Endodermal cell (in vitro differentiated cells): ENCODE measurements around the gene FAM13A. TPM values are rescaled to one million over a fixed set of nuclear protein-coding genes. Genes with fewer than 3 reads are reported as not detected.

ENCODE experiments used
- DNase-seq: peaks from one replicate; pipeline ENCODE4 v3.0.0-alpha.2; 2017
- H3K27ac ChIP-seq: 2 replicates; pipeline ENCODE4 v1.5.1; 2013; ENCODE audit warnings: mild to moderate bottlenecking, low read depth, low read length, moderate library complexity
- H3K27me3 ChIP-seq: 2 replicates; pipeline ENCODE4 v1.6.1; 2013; ENCODE audit warnings: mild to moderate bottlenecking, low read length, moderate library complexity; ENCODE audit not compliant: insufficient read depth, control insufficient read depth, poor library complexity, severe bottlenecking
- H3K36me3 ChIP-seq: 2 replicates; pipeline ENCODE4 v1.7.0; 2013; ENCODE audit warnings: mild to moderate bottlenecking, low read length, moderate library complexity; ENCODE audit not compliant: control insufficient read depth, insufficient read depth
- H3K4me1 ChIP-seq: one replicate; pipeline ENCODE4 v1.7.0; 2013; ENCODE audit warnings: low read length; ENCODE audit not compliant: control insufficient read depth, insufficient read depth
- H3K4me3 ChIP-seq: 2 replicates; pipeline ENCODE4 v1.5.1; 2013; ENCODE audit warnings: mild to moderate bottlenecking, low read length, moderate library complexity
- H3K9ac ChIP-seq: 2 replicates; pipeline ENCODE4 v1.6.1; 2013; ENCODE audit warnings: mild to moderate bottlenecking, low read length, moderate library complexity; ENCODE audit not compliant: poor library complexity, severe bottlenecking; ENCODE audit errors: extremely low read depth
- H3K9me3 ChIP-seq: 2 replicates; pipeline ENCODE4 v1.6.1; 2013; ENCODE audit warnings: mild to moderate bottlenecking, low read length, moderate library complexity; ENCODE audit not compliant: control insufficient read depth
- H3K27ac Mint-ChIP-seq: 2 replicates; pipeline ENCODE4 v1.8.0; 2020; ENCODE audit warnings: mixed read lengths
- H3K27me3 Mint-ChIP-seq: 2 replicates; pipeline ENCODE4 v1.8.0; 2021; ENCODE audit warnings: mild to moderate bottlenecking, mixed read lengths; ENCODE audit not compliant: insufficient read depth
- H3K36me3 Mint-ChIP-seq: 2 replicates; pipeline ENCODE4 v1.8.0; 2020; ENCODE audit warnings: low read depth, mixed read lengths
- H3K4me1 Mint-ChIP-seq: 2 replicates; pipeline ENCODE4 v1.8.0; 2020; ENCODE audit warnings: mixed read lengths
- H3K4me3 Mint-ChIP-seq: 2 replicates; pipeline ENCODE4 v1.8.0; 2020; ENCODE audit warnings: mild to moderate bottlenecking, moderate library complexity, mixed read lengths
- H3K9me3 Mint-ChIP-seq: 2 replicates; pipeline ENCODE4 v1.8.0; 2020; ENCODE audit warnings: mild to moderate bottlenecking, mixed read lengths
- CTCF ChIP-seq: fragments of 200-600 bp; sonication (generic); conservative IDR thresholded peaks from 2 replicates; pipeline ENCODE4 v1.5.0; 2021; ENCODE audit warnings: antibody characterized with exemption, mild to moderate bottlenecking
- WGBS, 2 experiments: methylation state at CpG; one replicate each; pipeline versions ENCODE4 v1.1.5 to v1.1.7; 2013; ENCODE audit warnings: missing lambda C conversion rate in 2 of 2, mixed read lengths in 1 of 2; ENCODE audit not compliant: insufficient coverage in 1 of 2, insufficient read length in 1 of 2; 5-methylcytosine and 5-hydroxymethylcytosine counted together
- total RNA-seq, 2 donors: library from RNA; stranded (reverse); fragmentation: NEBNext Ultra II Directional in 1 of 2; extraction: Animal tissue kit (Norgen Biotek cat#: 25700) in 1 of 2; gene quantifications; 2 replicates in 1 of 2; 3 replicates in 1 of 2; pipeline ENCODE4 v1.2.1, GENCODE V29; 2021

FAM13A gene
- total RNA-seq, 2 donors from 2014 or later = 13.6 to 17.0 TPM

- peaks cover 2% of the 10 kb centered on the region for H3K36me3 Mint-ChIP-seq
- DNase-seq = no peak
- no peaks in the 10 kb centered on the region for H3K9me3 ChIP-seq
- WGBS, 2 experiments = 88 to 100% methylated on average over 1 to 2 of the region's 2 CpGs
- no peaks in the 10 kb centered on the region for H3K27me3 Mint-ChIP-seq
- no peak overlapping the region for H3K9ac ChIP-seq
- H3K4me3 Mint-ChIP-seq = no peak overlapping the region
- no peaks in the 10 kb centered on the region for H3K36me3 ChIP-seq
- H3K4me1 ChIP-seq = no peaks in the 10 kb centered on the region
- H3K4me1 Mint-ChIP-seq = no peaks in the 10 kb centered on the region
- no peak overlapping the region for H3K27ac Mint-ChIP-seq
- no peaks in the 10 kb centered on the region for H3K9me3 Mint-ChIP-seq
- TF ChIP-seq CTCF = no peak
- no peaks in the 10 kb centered on the region for H3K27me3 ChIP-seq
- H3K27ac ChIP-seq = no peak overlapping the region
- H3K4me3 ChIP-seq = no peak overlapping the region
These were observed 146.9 kb downstream of the FAM13A start for GRCh38 chr4:88910101-88910500.

GRCh38 chr4:88908521-88908920 lies 148.5 kb downstream of the FAM13A start:
- no peak for TF ChIP-seq CTCF
- H3K4me3 Mint-ChIP-seq = no peak overlapping the region
- DNase-seq = no peak
- H3K27me3 ChIP-seq = no peaks in the 10 kb centered on the region
- 86 to 100% methylated on average over 1 to 3 of the region's 3 CpGs for WGBS, 2 experiments
- H3K27ac Mint-ChIP-seq = no peak overlapping the region
- no peaks in the 10 kb centered on the region for H3K4me1 ChIP-seq
- H3K9me3 ChIP-seq = no peaks in the 10 kb centered on the region
- H3K9me3 Mint-ChIP-seq = peaks cover 4% of the 10 kb centered on the region
- no peak overlapping the region for H3K4me3 ChIP-seq
- peaks cover 9% of the 10 kb centered on the region for H3K36me3 Mint-ChIP-seq
- no peaks in the 10 kb centered on the region for H3K27me3 Mint-ChIP-seq
- no peaks in the 10 kb centered on the region for H3K4me1 Mint-ChIP-seq
- no peaks in the 10 kb centered on the region for H3K36me3 ChIP-seq
- no peak overlapping the region for H3K27ac ChIP-seq
- no peak overlapping the region for H3K9ac ChIP-seq

- no peaks in the 10 kb centered on the region for H3K36me3 ChIP-seq
- no peaks in the 10 kb centered on the region for H3K4me1 Mint-ChIP-seq
- H3K4me3 Mint-ChIP-seq = no peak overlapping the region
- TF ChIP-seq CTCF = no peak
- no peaks in the 10 kb centered on the region for H3K4me1 ChIP-seq
- WGBS, 2 experiments = 80% methylated on average over 1 of the region's 1 CpG; no CpG with 5 or more reads in 1 of the 2 experiments
- no peaks in the 10 kb centered on the region for H3K9me3 ChIP-seq
- H3K27me3 Mint-ChIP-seq = no peaks in the 10 kb centered on the region
- no peak for DNase-seq
- no peak overlapping the region for H3K9ac ChIP-seq
- peaks cover 4% of the 10 kb centered on the region for H3K9me3 Mint-ChIP-seq
- peaks cover 9% of the 10 kb centered on the region for H3K36me3 Mint-ChIP-seq
- no peak overlapping the region for H3K4me3 ChIP-seq
- H3K27ac ChIP-seq = no peak overlapping the region
- no peaks in the 10 kb centered on the region for H3K27me3 ChIP-seq
- H3K27ac Mint-ChIP-seq = no peak overlapping the region
These were observed 149.0 kb downstream of the FAM13A start for GRCh38 chr4:88908003-88908402.
